ENCODE results near the gene ANKIB1. TPM values are rescaled to one million over a fixed set of nuclear protein-coding genes. Genes with fewer than 3 reads are reported as not detected.
"Not testable (repeated sequence)": the region's sequence is repeated elsewhere in the genome, so short reads cannot be mapped to it uniquely, and the experiment has no call there.

ANKIB1 gene
- polyA plus RNA-seq (ENCODE audit: insufficient read length in 3 of 3): 10 to 100 TPM; 41.6 to 44.5 (median 42.7) TPM

- DNase-seq (ENCODE audit: low read depth in 3 of 3, low spot score in 2 of 3): peak; percentile 74 to 86 (median 81)
Observed at GRCh38 chr7:92245487-92246359, at the start of gene ANKIB1, which contains the start of gene KRIT1. ANKIB1 (plus strand) TSS chr7:92245974; CDS start chr7:92294979, 49,005 bp downstream. KRIT1 (minus strand) TSS chr7:92245914; CDS start chr7:92242135, 3,779 bp downstream.

GRCh38 chr7:92200791-92201190 is 45.0 kb upstream of the ANKIB1 start:
- no peak for DNase-seq (ENCODE audit: low read depth in 3 of 3, low spot score in 2 of 3)

- no peak for DNase-seq (ENCODE audit: low read depth in 3 of 3, low spot score in 2 of 3)
Observed at GRCh38 chr7:92205987-92206386, 39.8 kb upstream of the ANKIB1 start.

- DNase-seq (ENCODE audit: low read depth in 3 of 3, low spot score in 2 of 3): no peak
Observed at GRCh38 chr7:92206672-92207071, 39.1 kb upstream of the ANKIB1 start.

- DNase-seq (ENCODE audit: low read depth in 3 of 3, low spot score in 2 of 3): no peak
Observed at GRCh38 chr7:92221766-92222165, 24.0 kb upstream of the ANKIB1 start.

- no peak for DNase-seq (ENCODE audit: low read depth in 3 of 3, low spot score in 2 of 3)
Observed at GRCh38 chr7:92226981-92227380, 18.8 kb upstream of the ANKIB1 start.

GRCh38 chr7:92228100-92228499 is 17.7 kb upstream of the ANKIB1 start:
- no peak for DNase-seq (ENCODE audit: low read depth in 3 of 3, low spot score in 2 of 3)

- no peak for DNase-seq (ENCODE audit: low read depth in 3 of 3, low spot score in 2 of 3)
Observed at GRCh38 chr7:92228742-92229141, 17.0 kb upstream of the ANKIB1 start.

- DNase-seq (ENCODE audit: low read depth in 3 of 3, low spot score in 2 of 3): no peak
Observed at GRCh38 chr7:92230547-92230946, 15.2 kb upstream of the ANKIB1 start.

- no peak for DNase-seq (ENCODE audit: low read depth in 3 of 3, low spot score in 2 of 3)
Observed at GRCh38 chr7:92242972-92243371, 2.8 kb upstream of the ANKIB1 start.

- DNase-seq (ENCODE audit: low read depth in 3 of 3, low spot score in 2 of 3): peak; percentile 23 to 39 (median 29)
Observed at GRCh38 chr7:92244808-92245486, 827 bp upstream of the ANKIB1 start.

- DNase-seq (ENCODE audit: low read depth in 3 of 3, low spot score in 2 of 3): peak; percentile 25 to 32 (median 29)
Observed at GRCh38 chr7:92246360-92247101, 757 bp downstream of the ANKIB1 start.

- DNase-seq (ENCODE audit: low read depth in 3 of 3, low spot score in 2 of 3): no peak
Observed at GRCh38 chr7:92250603-92251002, 4.8 kb downstream of the ANKIB1 start.

- DNase-seq (ENCODE audit: low read depth in 3 of 3, low spot score in 2 of 3): no peak
Observed at GRCh38 chr7:92251181-92251580, 5.4 kb downstream of the ANKIB1 start.

GRCh38 chr7:92253251-92253650 is 7.5 kb downstream of the ANKIB1 start:
- DNase-seq (ENCODE audit: low read depth in 3 of 3, low spot score in 2 of 3): no peak

GRCh38 chr7:92254800-92255199 is 9.0 kb downstream of the ANKIB1 start:
- not testable (repeated sequence) for DNase-seq (ENCODE audit: low read depth in 3 of 3, low spot score in 2 of 3)

- no peak for DNase-seq (ENCODE audit: low read depth in 3 of 3, low spot score in 2 of 3)
Observed at GRCh38 chr7:92255308-92255707, 9.5 kb downstream of the ANKIB1 start.

- no peak for DNase-seq (ENCODE audit: low read depth in 3 of 3, low spot score in 2 of 3)
Observed at GRCh38 chr7:92259062-92259461, 13.3 kb downstream of the ANKIB1 start.

- no peak for DNase-seq (ENCODE audit: low read depth in 3 of 3, low spot score in 2 of 3)
Observed at GRCh38 chr7:92259610-92260247, 14.0 kb downstream of the ANKIB1 start.

GRCh38 chr7:92260248-92260781 is 14.5 kb downstream of the ANKIB1 start:
- no peak for DNase-seq (ENCODE audit: low read depth in 3 of 3, low spot score in 2 of 3)

All from right renal cortex interstitium (tissue), 3 donors.